H1 (cell line): ENCODE measurements around the gene VOPP1. TPM values are rescaled to one million over a fixed set of nuclear protein-coding genes. Genes with fewer than 3 reads are reported as not detected.

ENCODE experiments used
- CTCF ChIA-PET: fragments of 300-600 bp; sonication (Branson Sonifier 250); formaldehyde crosslinking; loops from one replicate; lab custom pipeline; 2021; ENCODE audit not compliant: partially characterized antibody; lab: Charles Lee
- POLR2A ChIA-PET: fragments of 300-600 bp; sonication (Branson Sonifier 250); formaldehyde crosslinking; loops from one replicate; lab custom pipeline; 2021; ENCODE audit warnings: inconsistent platforms; ENCODE audit not compliant: partially characterized antibody; lab: Charles Lee
- DNase-seq, 2 experiments: peaks; one replicate each; pipeline versions ENCODE4 v3.0.0 to v3.0.0-alpha.2; 2010 to 2022; ENCODE audit warnings: low spot score in 2 of 2, low read depth in 1 of 2, mixed read lengths in 1 of 2
- FAIRE-seq: peaks from 2 replicates; lab custom pipeline; 2011; peaks lifted over from hg19 to GRCh38; lab: Jason Lieb, UNC
- H2AFZ ChIP-seq: 2 replicates; pipeline ENCODE4 v1.8.1; 2012; ENCODE audit warnings: low read length, inconsistent platforms
- H2AK5ac ChIP-seq: 2 replicates; pipeline ENCODE4 v1.6.1; 2013; ENCODE audit warnings: low read depth, low read length
- H2BK120ac ChIP-seq: replicated peaks from 2 replicates; pipeline ENCODE3; 2013; ENCODE audit warnings: low read depth, low read length, inconsistent platforms
- H2BK12ac ChIP-seq: 2 replicates; pipeline ENCODE4 v1.6.1; 2013; ENCODE audit warnings: low read depth, low read length
- H2BK15ac ChIP-seq: 2 replicates; pipeline ENCODE4 v1.6.1; 2013; ENCODE audit warnings: low read length
- H2BK20ac ChIP-seq: 2 replicates; pipeline ENCODE4 v1.6.1; 2013; ENCODE audit warnings: low read length
- H2BK5ac ChIP-seq: 2 replicates; pipeline ENCODE4 v1.6.1; 2013; ENCODE audit warnings: low read depth, low read length
- H3K14ac ChIP-seq: 2 replicates; pipeline ENCODE4 v1.6.1; 2013; ENCODE audit warnings: inconsistent platforms; ENCODE audit not compliant: insufficient read length
- H3K18ac ChIP-seq: 2 replicates; pipeline ENCODE4 v1.6.1; 2013; ENCODE audit warnings: low read length; ENCODE audit errors: extremely low read depth
- H3K23ac ChIP-seq: 2 replicates; pipeline ENCODE4 v1.6.1; 2013; ENCODE audit warnings: inconsistent platforms; ENCODE audit not compliant: insufficient read length
- H3K23me2 ChIP-seq: 2 replicates; pipeline ENCODE4 v1.6.1; 2013; ENCODE audit warnings: low read depth, low read length
- H3K27ac ChIP-seq: 2 replicates; pipeline ENCODE4 v1.6.1; 2011; ENCODE audit warnings: low read depth, low read length, inconsistent platforms
- H3K27me3 ChIP-seq, 4 experiments: replicated peaks in 1 of 4; 1 replicate in 1 of 4; 2 replicates in 3 of 4; pipeline versions ENCODE4 v1.6.1 to v1.8.1; 2011 to 2013; ENCODE audit warnings: low read length in 3 of 4, mild to moderate bottlenecking in 3 of 4, inconsistent platforms in 2 of 4, mixed read lengths in 2 of 4, moderate library complexity in 1 of 4; ENCODE audit not compliant: control insufficient read depth in 3 of 4, insufficient read depth in 3 of 4; ENCODE audit errors: extremely low read depth in 1 of 4
- H3K36me3 ChIP-seq, 4 experiments: 2 replicates each; pipeline versions ENCODE4 v1.6.1 to v1.8.1; 2011 to 2013; ENCODE audit warnings: mild to moderate bottlenecking in 4 of 4, low read length in 3 of 4, moderate library complexity in 2 of 4, control low read depth in 1 of 4, inconsistent platforms in 1 of 4; ENCODE audit not compliant: insufficient read depth in 4 of 4, control insufficient read depth in 2 of 4
- H3K4ac ChIP-seq: replicated peaks from 2 replicates; pipeline ENCODE3; 2013; ENCODE audit warnings: low read length, low read depth, mixed read lengths, inconsistent platforms; ENCODE audit not compliant: insufficient read length
- H3K4me1 ChIP-seq, 4 experiments: replicated peaks in 1 of 4; 1 replicate in 1 of 4; 2 replicates in 3 of 4; pipeline versions ENCODE4 v1.6.1 to v1.8.1; 2011 to 2013; ENCODE audit warnings: low read length in 3 of 4, inconsistent platforms in 2 of 4, mixed read lengths in 1 of 4; ENCODE audit not compliant: insufficient read depth in 4 of 4, control insufficient read depth in 3 of 4
- H3K4me2 ChIP-seq, 2 experiments: 2 replicates each; pipeline versions ENCODE4 v1.6.1 to v1.8.1; 2011 to 2013; ENCODE audit warnings: low read depth in 2 of 2, low read length in 2 of 2, control low read depth in 1 of 2, inconsistent platforms in 1 of 2, mild to moderate bottlenecking in 1 of 2; ENCODE audit not compliant: insufficient read depth in 1 of 2
- H3K4me3 ChIP-seq, 4 experiments: fragments of 200-600, 300-600 bp in 1 of 4; sonication (generic), shearing (Covaris generic), sonication (Bioruptor Twin) in 1 of 4; 2 replicates each; pipeline versions ENCODE4 v1.5.1 to v1.8.1; 2011 to 2016; ENCODE audit warnings: low read length in 4 of 4, low read depth in 3 of 4, control low read depth in 2 of 4, inconsistent platforms in 2 of 4, mild to moderate bottlenecking in 2 of 4, mixed read lengths in 1 of 4, moderate library complexity in 1 of 4; ENCODE audit not compliant: insufficient read depth in 2 of 4; ENCODE audit errors: extremely low read depth in 1 of 4
- H3K56ac ChIP-seq: replicated peaks from 2 replicates; pipeline ENCODE3; 2013; ENCODE audit warnings: low read depth, mild to moderate bottlenecking, mixed read lengths, low read length, inconsistent platforms; ENCODE audit not compliant: insufficient read length
- H3K79me1 ChIP-seq: 2 replicates; pipeline ENCODE4 v1.6.1; 2013; ENCODE audit warnings: low read depth, low read length, control low read depth
- H3K79me2 ChIP-seq, 2 experiments: 2 replicates each; pipeline versions ENCODE4 v1.6.1 to v1.8.1; 2012 to 2013; ENCODE audit warnings: low read length in 2 of 2, mild to moderate bottlenecking in 2 of 2, inconsistent platforms in 1 of 2; ENCODE audit not compliant: insufficient read depth in 2 of 2, control insufficient read depth in 1 of 2
- H3K9ac ChIP-seq, 4 experiments: replicated peaks in 1 of 4; 1 replicate in 1 of 4; 2 replicates in 3 of 4; pipeline versions ENCODE4 v1.6.1 to v1.8.1; 2011 to 2013; ENCODE audit warnings: low read depth in 3 of 4, low read length in 3 of 4, control low read depth in 2 of 4, mild to moderate bottlenecking in 2 of 4, moderate library complexity in 2 of 4, inconsistent platforms in 1 of 4; ENCODE audit errors: extremely low read depth in 1 of 4
- H3K9me3 ChIP-seq, 2 experiments: 2 replicates each; pipeline versions ENCODE4 v1.6.1 to v1.8.1; 2012 to 2013; ENCODE audit warnings: mild to moderate bottlenecking in 2 of 2, moderate library complexity in 2 of 2, control low read depth in 1 of 2, inconsistent platforms in 1 of 2, low read depth in 1 of 2, low read length in 1 of 2, mixed read lengths in 1 of 2; ENCODE audit not compliant: insufficient read depth in 2 of 2
- H4K20me1 ChIP-seq, 2 experiments: replicated peaks in 1 of 2; 2 replicates each; pipeline versions ENCODE3 to v1.8.1; 2011 to 2013; ENCODE audit warnings: inconsistent platforms in 2 of 2, low read length in 2 of 2, mild to moderate bottlenecking in 1 of 2; ENCODE audit not compliant: insufficient read depth in 2 of 2, control insufficient read depth in 1 of 2
- H4K5ac ChIP-seq: 2 replicates; pipeline ENCODE4 v1.6.1; 2013; ENCODE audit warnings: low read length, low read depth, mixed read lengths, inconsistent platforms; ENCODE audit not compliant: insufficient read length
- H4K8ac ChIP-seq: 2 replicates; pipeline ENCODE4 v1.8.0; 2013; ENCODE audit warnings: mild to moderate bottlenecking, moderate library complexity, low read length, inconsistent platforms; ENCODE audit not compliant: insufficient read depth; ENCODE audit errors: extremely low read depth
- H4K91ac ChIP-seq: replicated peaks from 2 replicates; pipeline ENCODE3; 2013; ENCODE audit warnings: low read length, mixed read lengths, inconsistent platforms; ENCODE audit not compliant: insufficient read length
- ATF2 ChIP-seq: IDR thresholded peaks from 2 replicates; pipeline ENCODE4 v1.6.1; 2012; ENCODE audit warnings: low read length, inconsistent platforms
- EGR1 ChIP-seq: IDR thresholded peaks from 2 replicates; pipeline ENCODE4 v1.6.1; 2011; ENCODE audit warnings: low read depth, low read length, borderline replicate concordance
- HDAC2 ChIP-seq, 2 experiments: fragments of 300-600 bp in 1 of 2; sonication (generic) in 1 of 2; IDR thresholded peaks; 2 replicates each; pipeline ENCODE4 v1.6.1; 2011 to 2012; ENCODE audit warnings: low read depth in 2 of 2, low read length in 2 of 2, mild to moderate bottlenecking in 2 of 2, moderate library complexity in 2 of 2, borderline replicate concordance in 1 of 2, inconsistent platforms in 1 of 2
- KDM4A ChIP-seq: IDR thresholded peaks from one replicate; pipeline ENCODE4 v1.7.1; 2012; ENCODE audit warnings: low read depth, mild to moderate bottlenecking, moderate library complexity, low read length, inconsistent platforms; ENCODE audit not compliant: severe bottlenecking
- MAFK ChIP-seq: IDR thresholded peaks from 2 replicates; pipeline ENCODE4 v1.6.1; 2012; ENCODE audit warnings: low read depth, mild to moderate bottlenecking, improper control_type of control experiment, low read length
- PHF8 ChIP-seq: fragments of 200-600 bp; sonication (generic); conservative IDR thresholded peaks from 2 replicates; pipeline ENCODE4 v1.7.1; 2012; ENCODE audit warnings: low read depth, mild to moderate bottlenecking, inconsistent platforms, low read length, moderate library complexity
- RNF2 ChIP-seq: fragments of 200-900, 300-1000 bp; sonication (generic); IDR thresholded peaks from 2 replicates; pipeline ENCODE4 v1.7.1; 2016; ENCODE audit warnings: borderline replicate concordance, low read depth, mild to moderate bottlenecking, antibody characterized with exemption, low read length; ENCODE audit not compliant: poor library complexity, severe bottlenecking; ENCODE audit errors: missing control alignments
- TAF7 ChIP-seq: optimal IDR thresholded peaks from 2 replicates; pipeline ENCODE3; 2011; ENCODE audit warnings: low read depth, mild to moderate bottlenecking, inconsistent platforms, low read length, moderate library complexity, borderline replicate concordance
- TCF12 ChIP-seq: IDR thresholded peaks from 2 replicates; pipeline ENCODE4 v1.6.1; 2011; ENCODE audit warnings: low read depth, mild to moderate bottlenecking, low read length
- TEAD4 ChIP-seq: IDR thresholded peaks from 2 replicates; pipeline ENCODE4 v1.6.1; 2012; ENCODE audit warnings: low read depth, low read length, inconsistent platforms, mixed read lengths
- WGBS, 2 experiments: shearing (Covaris generic) in 1 of 2; methylation state at CpG; one replicate each; pipeline versions ENCODE4 v1.1.6 to v1.1.7; 2013 to 2015; ENCODE audit warnings: low lambda C conversion rate in 2 of 2, mixed read lengths in 2 of 2, inconsistent platforms in 1 of 2, low coverage in 1 of 2, missing lambda C conversion rate in 1 of 2; ENCODE audit not compliant: insufficient replicate concordance in 2 of 2, insufficient coverage in 1 of 2, insufficient read length in 1 of 2; ENCODE audit errors: extremely low coverage in 1 of 2, missing lambda C conversion rate in 1 of 2; 5-methylcytosine and 5-hydroxymethylcytosine counted together
- polyA plus RNA-seq, 7 experiments: library from polyadenylated mRNA; depleted of rRNA in 3 of 7; stranded (reverse) in 5 of 7; unstranded in 2 of 7; fragments of >200 nt in 5 of 7; fragments of 200-250 nt in 2 of 7; gene quantifications; 1 replicate in 5 of 7; 2 replicates in 1 of 7; 4 replicates in 1 of 7; pipeline versions ENCODE4 v1.2.1 to v1.2.3, GENCODE V29; 2011 to 2013; ENCODE audit warnings: missing spikeins in 2 of 7, mixed read lengths in 2 of 7
- total RNA-seq: library from RNA; stranded (reverse); fragmentation: NEBNext Ultra II Directional; extraction: Animal tissue kit (Norgen Biotek cat#: 25700); gene quantifications from 2 replicates; pipeline ENCODE4 v1.2.1, GENCODE V29; 2021

VOPP1 gene
- total and polyA plus RNA-seq, 2 of the 8 experiments (the other 6 are each of a cell fraction or from before 2014, with no cell fraction given) = 44.7 to 83.0 TPM

GRCh38 chr7:55546814-55547213 lies 25.5 kb downstream of the VOPP1 start:
- Histone ChIP-seq H2BK15ac (no peak overlapping the region), H3K9me3 (no peaks in the 10 kb centered on the region), H3K36me3 (no peaks in the 10 kb centered on the region), H3K4me1 (peaks cover 5 to 18% (median 12%) of the 10 kb centered on the region in 4 experiments), H4K91ac (no peak overlapping the region), H3K23me2 (no peaks in the 10 kb centered on the region), H3K4me2 (no peak overlapping the region), H3K18ac (no peak overlapping the region), H4K20me1 (peaks cover 7 to 24% of the 10 kb centered on the region in 2 experiments), H2BK5ac (peak overlapping the region; percentile 57; the same call in 1 of the 2 replicates), H3K56ac (no peak overlapping the region), H3K79me1 (peaks cover 30% of the 10 kb centered on the region), H2BK20ac (peak overlapping the region; percentile 29; the same call in 1 of the 2 replicates), H3K79me2 (peaks cover 18 to 96% of the 10 kb centered on the region in 2 experiments), H3K14ac (no peak overlapping the region), H3K9ac (0 out of 7 replicates have a peak overlapping the region, but pooled peaks of 1 of the 4 experiments have one; percentile 19), H2AFZ (no peak overlapping the region), H3K4me3 (no peak overlapping the region), H2BK120ac (no peak overlapping the region), H2BK12ac (peak overlapping the region; percentile 31; the same call in 1 of the 2 replicates), H4K8ac (no peak overlapping the region), H4K5ac (no peak overlapping the region), H3K4ac (no peak overlapping the region), H3K23ac (no peak overlapping the region), H3K27ac (0 out of 2 replicates have a peak overlapping the region, but pooled peaks have one; percentile 9), H2AK5ac (peak overlapping the region; percentile 75), H3K27me3 (no peaks in the 10 kb centered on the region)
- FAIRE-seq (no peak), DNase-seq (no peak)
- ChIA-PET POLR2A (interaction anchor here (0.8 to 2.2 kb wide), 3 partner anchors 7 to 17 kb away, joined by 3 to 5 read pairs (median 4); no protein-coding TSS in a partner anchor), CTCF (interaction anchor here (1.1 to 1.9 kb wide), 4 partner anchors 9 to 47 kb away, joined by 3 to 5 read pairs (median 4); no protein-coding TSS in a partner anchor)
- WGBS, 2 experiments = 79% methylated on average over 5 of the region's 5 CpGs; no CpG with 5 or more reads in 1 of the 2 experiments
- TF ChIP-seq MAFK = no peak
- TF ChIP-seq EGR1 = no peak
- TF ChIP-seq TCF12 = no peak
- TF ChIP-seq KDM4A = no peak
- no peak for TF ChIP-seq PHF8
- no peak for TF ChIP-seq TAF7
- no peak for TF ChIP-seq TEAD4
- TF ChIP-seq ATF2 = no peak
- no peak for TF ChIP-seq HDAC2 (IDR thresholded peaks at IDR 0.05; ENCODE audit: borderline replicate concordance in 1 of 2, low read depth in 2 of 2, low read length in 2 of 2)
- TF ChIP-seq RNF2 = no peak
